Stimulated activated CD8-positive, alpha-beta memory T cell treated with anti-CD3 and anti-CD28 coated beads, Interleukin-15, amount 100 ng/mL, for 24 hours (primary cell): Measurements from ENCODE around the gene NTRK1.

Source experiments
- DNase-seq: peaks from one replicate; pipeline ENCODE4 v3.0.0-alpha.2; 2020; ENCODE audit warnings: low read depth

NTRK1 gene

GRCh38 chr1:156860628-156861423, at the start of gene NTRK1:
Gene NTRK1, plus strand, starts transcription at chr1:156860865. Its CDS starts 70 bp downstream, at chr1:156860935.
- DNase-seq, result no peak

GRCh38 chr1:156811168-156811567, 49.5 kb upstream of the NTRK1 start:
- no peak for DNase-seq

- DNase-seq, result no peak
These were observed 48.2 kb upstream of the NTRK1 start for GRCh38 chr1:156812293-156812990.

- DNase-seq, result no peak
These were observed 47.4 kb upstream of the NTRK1 start for GRCh38 chr1:156813298-156813697.

GRCh38 chr1:156813750-156814570, 46.7 kb upstream of the NTRK1 start:
- DNase-seq, result peak; percentile 47

GRCh38 chr1:156814571-156815260, 45.9 kb upstream of the NTRK1 start:
- DNase-seq, result no peak

GRCh38 chr1:156815307-156815826, 45.3 kb upstream of the NTRK1 start:
- no peak for DNase-seq

- no peak for DNase-seq
These were observed 44.7 kb upstream of the NTRK1 start for GRCh38 chr1:156815961-156816422.

- peak; percentile 73 for DNase-seq
These were observed 43.9 kb upstream of the NTRK1 start, which contains the start of gene SH2D2A for GRCh38 chr1:156816561-156817328. Gene SH2D2A, minus strand, starts transcription at chr1:156816848. Its CDS starts 140 bp downstream, at chr1:156816708.

- DNase-seq, result no peak
These were observed 38.9 kb upstream of the NTRK1 start for GRCh38 chr1:156821801-156822200.

GRCh38 chr1:156822680-156823079, 38.0 kb upstream of the NTRK1 start:
- no peak for DNase-seq

GRCh38 chr1:156823210-156823790, 37.4 kb upstream of the NTRK1 start:
- no peak for DNase-seq

GRCh38 chr1:156826630-156827029, 34.0 kb upstream of the NTRK1 start:
- DNase-seq, result no peak

GRCh38 chr1:156828400-156829124, 32.1 kb upstream of the NTRK1 start:
- DNase-seq, result no peak

- no peak for DNase-seq
These were observed 28.2 kb upstream of the NTRK1 start for GRCh38 chr1:156832434-156832833.

- DNase-seq, result no peak
These were observed 27.1 kb upstream of the NTRK1 start for GRCh38 chr1:156833603-156834002.

- no peak for DNase-seq
These were observed 26.3 kb upstream of the NTRK1 start for GRCh38 chr1:156834322-156834721.

- no peak for DNase-seq
These were observed 24.5 kb upstream of the NTRK1 start for GRCh38 chr1:156836041-156836654.

GRCh38 chr1:156836892-156837291, 23.8 kb upstream of the NTRK1 start:
- DNase-seq, result no peak
